ENCODE measurements around the gene ZNF426.

ZNF426 gene

GRCh38 chr19:9531933-9532332, 6.5 kb downstream of the ZNF426 start:
- DNase-seq (ENCODE audit: low read depth, low spot score) = no peak
- TF ChIP-seq ZNF274 (IDR thresholded peaks at IDR 0.05; ENCODE audit: low read depth, low read length) = no peak
- no peak for TF ChIP-seq YY1 (IDR thresholded peaks at IDR 0.05; ENCODE audit: insufficient read depth, insufficient read length)
- TF ChIP-seq SUZ12 (IDR thresholded peaks at IDR 0.05; ENCODE audit: extremely low read depth, insufficient read depth, insufficient read length) = no peak
- Histone ChIP-seq H3K9ac (ENCODE audit: insufficient read length, low read depth) (no peak overlapping the region), H3K36me3 (ENCODE audit: insufficient read depth, insufficient read length, low read length) (peaks cover 95% of the 10 kb centered on the region), H3K4me3 (ENCODE audit: insufficient read length, low read depth) (no peak overlapping the region), H3K27me3 (ENCODE audit: insufficient read depth, insufficient read length) (no peaks in the 10 kb centered on the region), H3K4me1 (ENCODE audit: insufficient read depth, insufficient read length) (no peaks in the 10 kb centered on the region), H3K9me3 (ENCODE audit: insufficient read depth, low read length) (peaks cover 100% of the 10 kb centered on the region)

- no peak overlapping the region for H3K4me3 ChIP-seq (ENCODE audit: insufficient read length, low read depth)
- no peaks in the 10 kb centered on the region for H3K27me3 ChIP-seq (ENCODE audit: insufficient read depth, insufficient read length)
- H3K4me1 ChIP-seq (ENCODE audit: insufficient read depth, insufficient read length) = no peaks in the 10 kb centered on the region
- peaks cover 87% of the 10 kb centered on the region for H3K36me3 ChIP-seq (ENCODE audit: insufficient read depth, insufficient read length, low read length)
- H3K9ac ChIP-seq (ENCODE audit: insufficient read length, low read depth) = no peak overlapping the region
- peaks cover 99% of the 10 kb centered on the region for H3K9me3 ChIP-seq (ENCODE audit: insufficient read depth, low read length)
- DNase-seq (ENCODE audit: low read depth, low spot score) = no peak
- no peak for TF ChIP-seq YY1 (IDR thresholded peaks at IDR 0.05; ENCODE audit: insufficient read depth, insufficient read length)
- peak; percentile 94 for TF ChIP-seq ZNF274 (IDR thresholded peaks at IDR 0.05; ENCODE audit: low read depth, low read length)
These were observed 9.6 kb downstream of the ZNF426 start for GRCh38 chr19:9528757-9529336.

GRCh38 chr19:9523885-9524474, 14.5 kb downstream of the ZNF426 start:
- Histone ChIP-seq H3K27me3 (ENCODE audit: insufficient read depth, insufficient read length) (no peaks in the 10 kb centered on the region), H3K4me1 (ENCODE audit: insufficient read depth, insufficient read length) (no peaks in the 10 kb centered on the region), H3K9ac (ENCODE audit: insufficient read length, low read depth) (no peak overlapping the region), H3K9me3 (ENCODE audit: insufficient read depth, low read length) (peaks cover 82% of the 10 kb centered on the region), H3K4me3 (ENCODE audit: insufficient read length, low read depth) (no peak overlapping the region), H3K36me3 (ENCODE audit: insufficient read depth, insufficient read length, low read length) (peaks cover 50% of the 10 kb centered on the region)
- no peak for DNase-seq (ENCODE audit: low read depth, low spot score)
- no peak for TF ChIP-seq YY1 (IDR thresholded peaks at IDR 0.05; ENCODE audit: insufficient read depth, insufficient read length)
- no peak for TF ChIP-seq SUZ12 (IDR thresholded peaks at IDR 0.05; ENCODE audit: extremely low read depth, insufficient read depth, insufficient read length)
- TF ChIP-seq ZNF274 (IDR thresholded peaks at IDR 0.05; ENCODE audit: low read depth, low read length) = no peak

- Histone ChIP-seq H3K27me3 (ENCODE audit: insufficient read depth, insufficient read length) (no peaks in the 10 kb centered on the region), H3K36me3 (ENCODE audit: insufficient read depth, insufficient read length, low read length) (no peaks in the 10 kb centered on the region), H3K9me3 (ENCODE audit: insufficient read depth, low read length) (peaks cover 34% of the 10 kb centered on the region), H3K4me3 (ENCODE audit: insufficient read length, low read depth) (no peak overlapping the region), H3K9ac (ENCODE audit: insufficient read length, low read depth) (no peak overlapping the region), H3K4me1 (ENCODE audit: insufficient read depth, insufficient read length) (no peaks in the 10 kb centered on the region)
- TF ChIP-seq YY1 (IDR thresholded peaks at IDR 0.05; ENCODE audit: insufficient read depth, insufficient read length) (no peak), SUZ12 (IDR thresholded peaks at IDR 0.05; ENCODE audit: extremely low read depth, insufficient read depth, insufficient read length) (no peak), ZNF274 (IDR thresholded peaks at IDR 0.05; ENCODE audit: low read depth, low read length) (no peak)
- no peak for DNase-seq (ENCODE audit: low read depth, low spot score)
These were observed 31.2 kb downstream of the ZNF426 start for GRCh38 chr19:9507285-9507684.

DNA sequence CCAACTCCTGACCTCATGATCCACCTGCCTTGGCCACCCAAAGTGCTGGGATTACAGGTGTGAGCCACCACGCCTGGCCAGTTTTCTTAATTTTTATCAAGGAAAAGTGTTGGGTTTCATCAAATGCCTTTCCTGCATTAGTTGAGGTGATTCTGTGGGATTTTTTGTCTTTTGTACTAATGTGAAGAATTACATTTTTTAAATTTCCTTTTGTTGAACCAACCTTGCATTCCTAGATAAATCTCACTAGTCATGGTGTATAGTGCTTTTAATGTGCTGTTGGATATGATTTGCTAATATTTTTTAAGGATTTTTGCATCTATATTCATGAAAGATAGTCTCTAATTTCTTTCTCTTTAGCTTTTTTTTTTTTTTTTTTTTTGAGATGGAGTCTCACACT, 37.6 kb downstream of the ZNF426 start:
- DNase-seq (ENCODE audit: low read depth, low spot score) = no peak
- Histone ChIP-seq H3K36me3 (ENCODE audit: insufficient read depth, insufficient read length, low read length) (peaks cover 17% of the 10 kb centered on the region), H3K4me1 (ENCODE audit: insufficient read depth, insufficient read length) (no peaks in the 10 kb centered on the region), H3K4me3 (ENCODE audit: insufficient read length, low read depth) (no peak overlapping the region), H3K9me3 (ENCODE audit: insufficient read depth, low read length) (peaks cover 38% of the 10 kb centered on the region), H3K27me3 (ENCODE audit: insufficient read depth, insufficient read length) (no peaks in the 10 kb centered on the region), H3K9ac (ENCODE audit: insufficient read length, low read depth) (no peak overlapping the region)
- no peak for TF ChIP-seq ZNF274 (IDR thresholded peaks at IDR 0.05; ENCODE audit: low read depth, low read length)
- no peak for TF ChIP-seq SUZ12 (IDR thresholded peaks at IDR 0.05; ENCODE audit: extremely low read depth, insufficient read depth, insufficient read length)
- TF ChIP-seq YY1 (IDR thresholded peaks at IDR 0.05; ENCODE audit: insufficient read depth, insufficient read length) = no peak

GRCh38 chr19:9498183-9498902, 40.1 kb downstream of the ZNF426 start, which contains the start of gene ZNF560:
Gene ZNF560, minus strand, starts transcription at chr19:9498616. Its CDS starts 23,303 bp downstream, at chr19:9475313.
- peak; percentile 83 for DNase-seq (ENCODE audit: low read depth, low spot score)
- Histone ChIP-seq H3K9ac (ENCODE audit: insufficient read length, low read depth) (peak within 1 kb of the TSS; percentile 95), H3K27me3 (ENCODE audit: insufficient read depth, insufficient read length) (no peaks in the 10 kb centered on the region), H3K36me3 (ENCODE audit: insufficient read depth, insufficient read length, low read length) (peaks cover 40% of the 10 kb centered on the region), H3K4me3 (ENCODE audit: insufficient read length, low read depth) (peak within 1 kb of the TSS; percentile 86), H3K4me1 (ENCODE audit: insufficient read depth, insufficient read length) (no peaks in the 10 kb centered on the region), H3K9me3 (ENCODE audit: insufficient read depth, low read length) (peaks cover 55% of the 10 kb centered on the region)
- TF ChIP-seq YY1 (IDR thresholded peaks at IDR 0.05; ENCODE audit: insufficient read depth, insufficient read length) = peak; percentile 17
- TF ChIP-seq SUZ12 (IDR thresholded peaks at IDR 0.05; ENCODE audit: extremely low read depth, insufficient read depth, insufficient read length) = no peak

DNA sequence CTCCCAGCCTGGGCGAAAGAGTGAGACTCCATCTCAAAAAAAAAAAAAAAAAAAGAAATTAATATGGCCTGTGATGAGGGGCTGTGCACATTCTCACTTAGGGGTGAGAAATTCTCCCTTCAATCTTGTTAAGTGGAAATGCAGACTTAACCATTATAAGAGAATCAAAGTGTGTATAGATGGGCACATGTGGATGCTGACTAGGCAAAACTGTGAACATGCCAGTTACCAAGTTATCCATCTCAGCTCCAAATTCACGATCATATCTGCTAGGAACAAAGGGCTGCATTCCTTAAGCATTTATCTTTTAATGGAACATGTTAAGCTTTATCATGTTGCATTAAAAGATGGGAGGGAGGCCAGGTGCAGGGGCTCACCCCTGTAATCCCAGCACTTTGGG, 44.3 kb downstream of the ZNF426 start:
- no peaks in the 10 kb centered on the region for H3K27me3 ChIP-seq (ENCODE audit: insufficient read depth, insufficient read length)
- TF ChIP-seq ZNF274 (IDR thresholded peaks at IDR 0.05; ENCODE audit: low read depth, low read length) = no peak
- TF ChIP-seq YY1 (IDR thresholded peaks at IDR 0.05; ENCODE audit: insufficient read depth, insufficient read length) = no peak
- TF ChIP-seq SUZ12 (IDR thresholded peaks at IDR 0.05; ENCODE audit: extremely low read depth, insufficient read depth, insufficient read length) = no peak
- H3K4me1 ChIP-seq (ENCODE audit: insufficient read depth, insufficient read length) = no peaks in the 10 kb centered on the region
- peaks cover 80% of the 10 kb centered on the region for H3K36me3 ChIP-seq (ENCODE audit: insufficient read depth, insufficient read length, low read length)
- DNase-seq (ENCODE audit: low read depth, low spot score) = no peak
- H3K9me3 ChIP-seq (ENCODE audit: insufficient read depth, low read length) = peaks cover 82% of the 10 kb centered on the region
- H3K4me3 ChIP-seq (ENCODE audit: insufficient read length, low read depth) = no peak overlapping the region
- H3K9ac ChIP-seq (ENCODE audit: insufficient read length, low read depth) = no peak overlapping the region

All from NT2/D1 (cell line).